ENCODE data around the gene TTC28.

- no peak for TF ChIP-seq CTCF (IDR thresholded peaks at IDR 0.05)
- no peak for TF ChIP-seq POLR2A (IDR thresholded peaks at IDR 0.05)
Observed at GRCh38 chr22:28151151-28151816, 528.4 kb downstream of the TTC28 start.

Measured in uterus (tissue), 2 donors.